ENCODE measurements around the gene STRIP2.
A peak's percentile ranks its signal among the peaks of the same experiment; 100 is the strongest.
"Not testable (repeated sequence)": the region's sequence is repeated elsewhere in the genome, so short reads cannot be mapped to it uniquely, and the experiment has no call there.

Gene STRIP2

DNA sequence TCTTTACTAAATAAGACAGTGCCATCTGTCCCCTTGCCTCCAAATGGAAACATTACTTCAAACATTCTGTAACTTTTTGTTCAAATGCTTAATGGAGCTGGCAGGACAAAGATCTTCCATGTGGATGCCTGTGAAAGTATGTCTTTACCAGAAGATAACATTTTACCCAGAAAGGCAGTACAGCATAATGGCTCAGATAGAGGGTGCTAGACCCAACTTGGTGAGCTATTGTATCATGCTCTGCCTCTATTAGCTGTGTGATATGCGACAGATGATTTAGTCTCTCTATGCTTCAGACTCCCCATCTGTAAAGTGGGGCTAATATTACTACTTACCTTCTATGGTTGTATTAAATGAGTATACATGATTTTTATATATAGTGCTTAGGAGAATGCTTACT lies 59.3 kb downstream of the STRIP2 start:
- no peak for DNase-seq (ENCODE audit: low read depth in 2 of 2)

GRCh38 chr7:129494041-129494440 lies 59.8 kb downstream of the STRIP2 start:
- DNase-seq (ENCODE audit: low read depth in 2 of 2) = no peak

GRCh38 chr7:129495987-129496386 lies 61.8 kb downstream of the STRIP2 start:
- no peak for DNase-seq (ENCODE audit: low read depth in 2 of 2)

DNA sequence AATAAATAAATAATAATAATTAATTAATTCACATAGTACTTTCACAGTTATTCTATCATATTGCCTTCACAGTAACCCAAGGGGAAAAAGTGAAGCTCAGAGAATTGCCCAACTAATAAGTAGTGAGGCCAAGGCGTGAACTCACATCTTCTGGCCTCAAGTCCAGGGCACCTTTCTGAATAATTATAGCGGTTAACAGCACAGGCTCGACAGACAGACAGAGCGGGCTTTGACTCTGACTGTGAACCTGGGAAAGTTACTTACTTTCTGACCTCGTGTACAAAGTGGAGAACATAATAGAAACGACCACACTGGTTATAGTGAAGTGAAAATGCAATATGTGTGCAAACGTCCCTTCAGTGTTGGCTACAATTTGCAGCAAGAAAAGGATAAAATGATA lies 62.4 kb downstream of the STRIP2 start:
- DNase-seq (ENCODE audit: low read depth in 2 of 2) = no peak

DNA sequence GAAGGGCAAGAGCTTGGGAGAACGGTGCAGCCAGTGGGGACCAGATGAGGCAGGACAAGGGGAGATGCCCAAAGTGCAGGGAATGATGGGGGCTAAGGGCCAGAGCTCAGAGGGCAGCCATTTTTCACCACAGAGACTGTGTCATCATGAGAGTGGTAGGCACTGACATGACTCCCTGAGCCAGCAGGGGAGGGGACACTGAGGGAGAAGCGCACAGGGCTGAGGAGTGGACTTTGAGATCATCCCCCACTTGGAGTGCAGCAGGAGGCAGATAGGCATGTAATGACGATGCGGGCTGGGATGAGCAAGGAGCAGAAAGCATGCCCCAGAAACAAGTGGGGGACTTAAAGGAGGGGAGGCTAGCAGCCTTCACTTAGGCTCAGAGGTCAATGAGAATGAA lies 62.9 kb downstream of the STRIP2 start:
- no peak for DNase-seq (ENCODE audit: low read depth in 2 of 2)

DNA sequence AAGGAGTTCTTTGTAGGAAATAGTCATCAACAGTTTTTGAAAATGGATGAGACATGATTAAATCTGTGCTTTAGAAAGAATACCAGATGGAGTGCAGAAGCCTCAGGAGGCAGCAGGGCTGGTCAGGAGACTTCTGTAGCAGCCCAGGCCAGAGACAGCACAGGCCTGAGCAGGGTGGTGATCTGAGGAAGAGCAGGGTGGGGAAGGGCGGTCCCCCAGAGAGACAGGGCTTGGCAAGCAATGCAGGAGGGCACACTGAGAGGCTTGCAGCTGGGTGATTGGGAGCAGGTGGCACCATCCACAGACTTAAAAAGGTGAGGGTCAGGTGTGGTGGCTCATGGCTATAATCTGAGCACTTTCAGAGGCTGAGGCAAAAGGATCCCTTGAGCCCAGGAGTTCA lies 63.8 kb downstream of the STRIP2 start:
- no peak for DNase-seq (ENCODE audit: low read depth in 2 of 2)

GRCh38 chr7:129499999-129500398 lies 65.8 kb downstream of the STRIP2 start:
- no peak for DNase-seq (ENCODE audit: low read depth in 2 of 2)

- DNase-seq (ENCODE audit: low read depth in 2 of 2) = peak; percentile 86 to 88
These were observed 67.8 kb downstream of the STRIP2 start, which contains the start of gene SMKR1 for GRCh38 chr7:129501760-129502707. SMKR1 (plus strand) TSS chr7:129502531; CDS start chr7:129502825, 294 bp downstream.

- DNase-seq (ENCODE audit: low read depth in 2 of 2) = no peak
These were observed 68.8 kb downstream of the STRIP2 start for GRCh38 chr7:129502708-129503685.

- DNase-seq (ENCODE audit: low read depth in 2 of 2) = no peak
These were observed 69.5 kb downstream of the STRIP2 start for GRCh38 chr7:129503725-129504124.

- DNase-seq (ENCODE audit: low read depth in 2 of 2) = no peak
These were observed 78.0 kb downstream of the STRIP2 start for GRCh38 chr7:129512192-129512591.

GRCh38 chr7:129513546-129513945 lies 79.3 kb downstream of the STRIP2 start:
- DNase-seq (ENCODE audit: low read depth in 2 of 2) = no peak

DNA sequence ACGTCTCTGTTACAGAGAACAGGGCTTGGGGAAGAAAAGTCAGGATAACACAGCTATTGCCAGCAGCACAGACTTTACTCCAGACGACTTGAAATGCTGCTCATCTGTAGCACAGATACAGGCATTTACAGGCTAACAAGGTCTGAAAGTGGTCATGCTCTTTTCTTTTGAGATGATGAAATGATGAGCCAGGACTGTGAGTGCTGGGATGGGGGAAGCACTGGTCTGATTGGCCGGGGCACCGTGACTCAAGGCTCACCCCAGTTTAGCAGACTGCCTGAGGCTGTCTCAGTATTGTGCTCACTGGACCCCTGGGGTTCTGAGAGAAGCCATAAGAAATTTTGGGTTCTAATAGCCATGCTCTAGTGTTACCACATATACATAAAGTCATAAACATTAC lies 80.5 kb downstream of the STRIP2 start:
- no peak for DNase-seq (ENCODE audit: low read depth in 2 of 2)

GRCh38 chr7:129515381-129515780 lies 81.1 kb downstream of the STRIP2 start:
- DNase-seq (ENCODE audit: low read depth in 2 of 2) = no peak

- no peak for DNase-seq (ENCODE audit: low read depth in 2 of 2)
These were observed 83.7 kb downstream of the STRIP2 start for GRCh38 chr7:129517931-129518330.

GRCh38 chr7:129519464-129519863 lies 85.2 kb downstream of the STRIP2 start:
- no peak for DNase-seq (ENCODE audit: low read depth in 2 of 2)

DNA sequence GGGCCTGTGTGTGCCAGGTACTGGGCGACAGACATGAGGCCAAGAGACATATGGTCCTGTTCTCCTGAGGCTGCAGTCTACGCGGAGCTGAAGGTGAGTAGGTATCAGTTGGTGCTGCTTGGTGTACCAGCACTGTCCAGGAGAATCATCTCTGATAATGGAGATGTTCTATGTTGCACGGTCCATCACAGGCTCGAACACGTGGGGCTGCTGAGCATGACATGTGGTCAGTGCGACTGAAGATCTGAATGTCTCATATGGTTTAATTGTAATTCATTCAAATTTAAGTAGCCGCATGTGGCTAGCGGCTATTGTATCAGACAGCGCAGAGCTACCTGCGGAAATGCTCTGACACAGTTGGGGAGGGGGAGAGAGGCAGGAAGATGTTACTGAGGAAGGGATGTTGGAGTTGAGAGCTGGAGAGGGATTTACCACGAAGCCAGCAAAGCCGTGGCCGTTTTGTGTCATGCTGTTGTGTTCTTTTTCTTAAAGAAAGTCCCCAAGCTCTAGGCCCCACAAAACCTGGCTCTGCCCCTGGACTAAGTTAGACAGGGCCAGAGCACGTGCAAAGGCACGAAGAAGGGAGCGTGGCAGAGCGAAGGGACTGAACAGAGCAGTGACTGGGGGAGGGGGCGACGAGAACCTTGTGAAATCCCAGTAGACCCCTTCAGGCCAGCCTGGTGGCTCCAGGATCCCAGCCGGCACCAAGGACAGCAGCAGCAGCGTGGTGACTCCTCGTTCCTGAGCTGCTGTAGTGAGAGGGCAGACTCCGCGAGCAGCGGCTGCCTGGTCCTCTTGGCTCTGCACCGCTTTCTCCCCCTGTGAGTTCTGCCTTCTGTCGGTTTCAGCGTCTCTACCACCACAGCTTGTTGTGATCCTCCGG lies 88.1 kb downstream of the STRIP2 start:
- DNase-seq (ENCODE audit: low read depth in 2 of 2) = no peak

GRCh38 chr7:129522971-129523340 lies 88.7 kb downstream of the STRIP2 start:
- DNase-seq (ENCODE audit: low read depth in 2 of 2) = no peak

- no peak for DNase-seq (ENCODE audit: low read depth in 2 of 2)
These were observed 89.7 kb downstream of the STRIP2 start for GRCh38 chr7:129523924-129524323.

GRCh38 chr7:129524405-129524804 lies 90.2 kb downstream of the STRIP2 start:
- DNase-seq (ENCODE audit: low read depth in 2 of 2) = not testable (repeated sequence)

GRCh38 chr7:129525225-129525862 lies 91.1 kb downstream of the STRIP2 start:
- no peak for DNase-seq (ENCODE audit: low read depth in 2 of 2)

Data from stimulated activated CD8-positive, alpha-beta memory T cell treated with anti-CD3 and anti-CD28 coated beads, Interleukin-15, amount 100 ng/mL, for 4 hours (primary cell).